Left lobe of liver (tissue), 2 donors: ENCODE data around the gene CTDP1. TPM values are rescaled to one million over a fixed set of nuclear protein-coding genes. Genes with fewer than 3 reads are reported as not detected.

Experiments
- ATAC-seq: fragments of 200-7000 bp; cut with Tn5 transposase; one replicate; pipeline ENCODE4 v1.9.1; 2020; ENCODE audit warnings: mild to moderate bottlenecking, moderate library complexity
- DNase-seq: peaks from one replicate; pipeline ENCODE4 v3.0.0-alpha.2; 2020; ENCODE audit warnings: low spot score
- total RNA-seq: library from RNA; stranded (reverse); gene quantifications from one replicate; pipeline ENCODE4 v1.2.1, GENCODE V29; 2021
- donor health status: DM: no; HTN: no; CAD: no; lungs with moderate emphysema.
- donor health status: DM: no; HTN: yes; CAD: no.

Gene CTDP1
- total RNA-seq, 1 donor from 2014 or later = 10.1 TPM

DNA sequence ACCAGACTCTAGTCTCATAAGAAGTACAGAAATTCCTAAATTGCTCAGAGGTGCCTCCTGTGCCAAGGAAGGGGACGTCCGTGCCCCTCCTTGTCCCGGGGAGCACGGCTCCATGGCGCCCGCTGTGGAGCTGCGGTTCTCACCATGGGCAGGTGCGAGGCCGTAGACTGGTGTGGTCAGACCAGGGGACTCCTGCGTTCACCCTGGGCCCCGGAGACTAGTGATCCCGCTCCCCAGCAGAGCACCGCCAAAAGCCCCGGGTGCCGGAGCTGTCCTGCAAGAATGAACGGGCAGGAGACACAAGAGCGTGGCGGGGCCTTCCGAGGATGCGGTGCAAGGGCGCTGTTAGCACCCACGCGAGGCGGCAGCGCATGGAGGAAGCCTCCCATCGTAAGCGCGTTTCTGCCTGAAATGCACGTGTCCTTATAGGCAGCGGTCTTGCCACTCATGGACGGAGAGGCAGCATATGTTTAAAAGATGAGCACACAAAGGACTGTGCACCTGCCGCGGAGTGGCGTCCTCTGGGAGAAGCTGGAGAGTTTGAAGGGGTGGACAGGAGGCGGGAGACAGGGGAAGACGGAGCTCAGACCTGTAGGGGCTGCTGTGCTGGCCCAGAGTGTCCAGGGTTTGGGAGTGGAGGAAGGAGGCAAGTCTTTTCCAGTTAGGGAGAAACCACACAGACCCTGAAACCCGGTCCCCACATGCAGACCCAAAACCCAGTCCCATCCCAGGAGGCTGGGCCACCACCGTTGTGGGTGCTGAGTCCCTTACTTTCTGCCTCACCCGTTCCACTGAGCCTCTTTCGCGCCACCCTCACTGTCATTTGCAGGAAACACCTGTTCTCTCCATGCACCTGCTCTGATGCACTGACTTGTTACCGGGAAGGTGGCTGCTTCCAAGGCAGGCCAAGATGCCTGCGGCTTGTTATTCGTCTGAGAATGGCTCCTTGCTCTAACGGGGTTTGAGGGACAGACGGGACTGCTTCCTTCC, 110.6 kb downstream of the CTDP1 start:
- no peak for ATAC-seq
- no peak for DNase-seq

DNA sequence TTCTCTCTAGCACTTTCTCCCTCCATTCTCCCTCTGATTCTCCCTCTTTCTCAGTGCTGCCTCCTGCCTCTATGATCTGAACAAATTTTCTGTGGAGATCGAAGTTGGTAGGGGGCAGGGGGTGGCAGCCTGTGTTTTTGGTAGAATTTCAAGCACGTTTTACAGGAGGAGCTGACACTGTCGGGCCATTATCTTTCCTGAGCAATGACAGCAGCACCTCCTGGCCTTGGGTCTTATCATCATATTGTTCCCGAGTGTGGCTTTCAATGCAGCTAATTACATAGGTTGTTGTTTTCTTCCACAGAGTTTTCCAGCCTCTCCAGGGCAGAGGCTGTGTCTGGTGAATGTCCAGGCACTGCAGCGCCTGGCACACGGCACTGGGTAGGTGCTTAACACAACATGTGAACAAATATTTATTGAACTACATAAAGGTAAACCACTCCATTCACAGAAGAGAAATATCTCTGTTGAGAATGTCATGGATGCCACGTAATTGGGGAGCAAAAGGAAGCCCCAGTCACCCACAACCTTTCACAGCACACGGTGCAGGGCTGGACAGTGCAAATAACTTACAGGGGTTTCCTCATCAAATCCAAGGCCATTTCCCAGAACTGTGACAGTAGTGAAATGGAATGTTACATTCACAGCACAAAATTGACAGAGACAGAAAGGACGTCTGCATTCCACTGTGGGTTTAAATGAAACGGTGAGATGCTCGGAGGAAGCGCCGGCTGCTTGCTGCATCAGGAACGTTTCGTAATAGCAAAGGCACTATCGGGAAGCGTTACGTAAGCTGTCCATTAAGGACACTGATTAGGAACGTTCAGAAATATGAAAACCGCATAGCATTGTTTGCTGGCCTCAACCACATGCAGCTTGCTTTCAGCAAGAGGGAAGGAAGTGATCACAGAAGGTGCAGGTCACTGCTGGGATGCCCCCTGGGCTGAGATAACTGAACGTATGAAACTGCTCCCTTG, 111.7 kb downstream of the CTDP1 start:
- DNase-seq (no peak), ATAC-seq (peak; percentile 58)

DNA sequence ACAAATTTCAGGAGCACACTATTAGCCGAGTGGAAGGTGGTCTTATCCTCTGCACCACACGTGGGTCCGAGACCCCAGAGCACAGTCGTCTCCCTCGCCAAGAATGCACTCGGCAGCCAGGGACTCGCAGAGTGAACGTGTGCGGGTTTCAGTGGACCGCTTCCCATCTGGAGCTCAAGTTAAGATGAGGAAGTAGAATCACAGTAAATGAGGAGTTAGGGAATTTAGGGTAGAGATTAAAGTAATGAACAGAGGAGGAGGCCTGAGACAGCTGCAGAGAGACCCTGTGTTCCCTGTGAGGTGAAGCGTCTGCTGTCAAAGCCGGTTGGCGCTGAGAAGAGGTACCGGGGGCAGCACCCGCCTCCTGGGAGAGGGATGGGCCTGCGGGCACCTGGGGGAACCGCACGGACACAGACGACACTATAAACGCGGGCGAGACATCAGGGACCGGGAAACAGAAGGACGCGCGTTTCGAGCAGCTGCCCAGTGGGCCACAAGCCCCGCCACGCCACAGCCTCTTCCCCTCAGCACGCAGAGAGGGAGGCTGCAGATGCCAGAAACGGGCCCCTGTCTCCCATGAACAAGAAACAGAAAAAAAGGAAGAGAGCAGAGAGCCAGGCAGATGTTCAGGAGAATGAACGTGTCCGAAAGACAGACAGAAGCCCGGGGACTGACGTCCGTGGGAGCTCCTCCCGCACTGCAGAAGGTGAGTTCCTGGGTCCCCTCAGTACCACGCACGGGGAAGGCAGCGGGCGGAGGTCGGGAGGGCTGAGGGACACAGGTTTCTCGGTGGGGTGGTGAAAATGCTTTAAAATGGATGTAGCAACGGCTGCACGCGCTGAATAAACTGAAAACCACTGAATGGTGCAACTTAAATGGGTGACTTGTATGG, 112.7 kb downstream of the CTDP1 start:
- no peak for DNase-seq
- no peak for ATAC-seq

DNA sequence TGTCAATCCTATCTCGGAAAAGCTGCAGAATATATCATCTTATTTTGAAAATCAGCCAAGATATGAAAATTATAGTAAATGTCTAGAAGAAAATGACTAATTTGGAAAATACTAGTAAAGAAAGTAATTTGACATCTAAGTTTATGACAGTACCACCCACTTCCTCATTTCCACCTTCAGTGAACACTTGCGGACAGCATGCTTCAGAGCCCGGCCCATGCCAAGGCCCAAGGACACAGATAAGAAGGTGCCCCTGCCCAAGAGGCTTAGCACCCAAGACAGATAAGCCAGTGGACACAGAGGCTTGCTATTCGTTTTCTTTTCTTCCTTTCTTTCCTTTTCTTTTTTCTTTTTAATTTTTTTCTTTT, 113.4 kb downstream of the CTDP1 start:
- DNase-seq (no peak), ATAC-seq (no peak)

DNA sequence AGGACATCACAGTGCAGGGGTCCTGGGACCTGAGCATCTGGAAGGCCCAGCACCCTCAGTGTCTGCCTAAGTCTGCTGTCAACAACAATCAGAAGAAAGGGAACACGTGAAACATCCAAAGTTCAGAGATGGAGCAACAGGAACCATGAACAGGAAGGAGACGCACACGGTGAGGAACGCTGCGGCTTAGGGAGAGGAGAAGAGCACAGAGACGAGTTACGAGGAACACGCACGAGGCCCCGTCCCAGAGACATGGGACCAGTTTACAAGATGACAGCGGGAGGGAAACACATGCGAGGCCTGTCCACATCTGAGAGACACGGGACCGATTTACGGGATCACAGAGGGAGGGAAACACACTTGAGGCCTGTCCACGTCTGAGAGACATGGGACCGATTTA, 115.2 kb downstream of the CTDP1 start:
- ATAC-seq (no peak), DNase-seq (no peak)

DNA sequence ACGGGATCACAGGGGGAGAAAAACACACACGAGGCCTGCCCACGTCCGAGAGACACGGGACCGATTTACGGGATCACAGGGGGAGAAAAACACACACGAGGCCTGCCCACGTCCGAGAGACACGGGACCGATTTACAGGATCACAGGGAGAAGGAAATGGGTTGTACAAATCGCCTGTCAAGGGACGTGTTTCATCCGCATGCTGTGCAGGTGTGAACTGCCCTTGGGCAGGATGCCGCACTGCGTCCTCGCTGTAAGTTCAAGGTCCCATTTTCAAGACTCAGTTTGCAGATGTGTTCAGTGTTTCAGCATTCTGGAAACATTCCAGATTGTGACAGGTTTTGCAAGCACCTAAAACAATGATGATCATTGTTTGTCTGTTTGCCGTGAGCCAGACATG, 115.8 kb downstream of the CTDP1 start:
- DNase-seq (no peak), ATAC-seq (no peak)

DNA sequence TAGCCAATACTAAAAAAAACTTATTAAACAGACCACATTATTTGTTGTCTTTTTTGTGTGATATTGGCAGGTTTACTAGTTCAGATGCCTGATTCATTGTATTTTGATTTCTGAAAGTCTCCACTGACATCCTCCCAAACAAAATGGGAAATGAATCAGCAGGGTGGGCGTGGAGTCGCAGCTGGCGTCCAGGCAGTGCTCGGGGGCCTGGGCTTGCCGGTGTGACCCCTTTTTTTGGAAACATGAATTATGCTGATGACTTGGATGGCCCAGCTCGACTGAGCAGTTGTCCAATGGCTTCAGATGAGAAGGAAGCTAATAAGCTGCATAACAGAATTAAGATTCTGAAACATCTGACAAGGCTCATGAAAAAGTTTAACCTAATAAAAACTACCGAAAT, 116.4 kb downstream of the CTDP1 start:
- DNase-seq = no peak
- ATAC-seq = no peak

DNA sequence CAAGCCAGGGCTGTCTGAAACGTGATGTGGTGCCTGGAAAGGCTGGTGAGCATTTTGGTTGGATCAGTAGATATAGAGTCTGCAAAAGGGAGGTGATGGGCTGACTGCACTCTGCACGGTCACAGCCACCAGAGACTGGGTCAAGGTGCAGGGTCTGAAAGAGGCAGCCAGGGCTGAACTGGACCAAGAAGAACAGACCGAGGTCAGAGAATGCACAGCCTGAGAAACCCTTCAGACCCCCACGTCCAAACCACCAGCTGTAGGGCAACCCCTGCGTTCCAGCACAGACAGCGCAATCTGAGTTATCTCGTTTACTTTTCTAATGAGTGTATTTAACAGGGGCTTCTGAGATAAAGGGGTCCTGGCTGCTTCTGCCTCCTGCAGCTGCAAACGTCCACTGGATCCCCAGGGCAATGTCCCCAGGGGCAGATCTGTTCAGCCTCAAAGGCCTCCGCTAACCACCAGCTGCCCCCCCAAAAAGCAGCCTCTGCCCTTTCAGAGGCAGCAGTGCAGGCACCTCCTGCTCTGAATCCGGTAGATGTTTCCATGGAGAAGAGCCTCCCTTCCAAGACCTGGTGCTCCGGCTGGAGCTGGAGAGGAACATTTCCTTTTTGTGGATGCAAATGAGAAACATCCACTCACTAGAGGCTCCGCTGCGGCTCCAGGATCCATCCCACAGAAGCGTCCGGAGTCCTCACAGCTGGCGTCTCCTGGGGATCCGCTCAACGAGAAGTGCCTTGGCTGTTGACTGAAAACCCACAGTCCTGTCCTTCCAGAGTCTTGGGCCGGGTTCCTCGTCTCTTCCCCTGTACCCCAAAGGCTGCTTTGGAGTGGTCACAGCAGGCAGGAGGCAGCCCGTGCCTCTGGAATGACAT, 117.2 kb downstream of the CTDP1 start:
- DNase-seq (no peak), ATAC-seq (no peak)

DNA sequence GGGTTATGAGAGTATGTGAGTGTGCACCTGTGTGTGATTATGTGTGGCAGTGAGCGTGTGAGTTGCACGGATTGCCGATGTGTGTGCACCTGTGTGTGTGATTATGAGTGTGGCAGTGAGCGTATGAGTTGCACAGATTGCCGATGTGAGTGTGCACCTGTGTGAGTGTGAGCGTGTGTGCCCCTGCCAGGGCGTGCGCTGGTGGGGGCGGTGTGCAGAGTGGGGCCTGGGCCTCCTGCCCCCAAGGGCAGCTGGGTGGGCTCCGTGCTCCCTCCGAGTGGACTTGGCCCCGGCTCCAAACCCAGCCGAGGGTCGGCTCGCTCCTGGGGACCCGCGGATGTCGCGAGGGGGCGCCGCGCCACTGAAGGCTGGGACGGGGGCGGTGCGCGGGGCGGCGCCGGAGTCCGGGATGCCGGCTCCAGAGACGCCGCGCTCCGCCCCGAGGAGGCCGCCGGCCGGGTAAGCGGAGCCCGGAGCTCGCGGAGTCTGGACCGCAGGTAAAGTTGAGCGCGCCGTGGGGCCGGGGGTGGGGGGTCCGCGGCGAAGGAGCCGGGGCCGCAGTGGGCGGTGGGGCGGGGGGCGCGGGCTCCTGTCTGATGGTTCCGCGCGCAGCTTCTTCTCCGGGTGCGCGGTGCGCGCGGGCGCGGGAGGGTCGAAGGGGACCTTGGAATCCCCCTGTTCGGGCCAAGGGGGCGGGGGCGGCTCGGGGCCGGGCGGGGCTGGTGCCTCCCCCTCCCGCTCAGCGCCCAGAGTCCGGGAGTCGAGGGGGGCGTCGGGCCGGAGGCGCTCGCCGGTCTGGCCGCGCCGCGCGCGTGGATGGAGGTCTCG, 118.1 kb downstream of the CTDP1 start, which contains the start of gene KCNG2:
Gene KCNG2, plus strand, starts transcription at position 421 of the 828 bp plus-strand sequence. CDS start 65,730 bp downstream, outside the sequence.
- no peak for DNase-seq

DNA sequence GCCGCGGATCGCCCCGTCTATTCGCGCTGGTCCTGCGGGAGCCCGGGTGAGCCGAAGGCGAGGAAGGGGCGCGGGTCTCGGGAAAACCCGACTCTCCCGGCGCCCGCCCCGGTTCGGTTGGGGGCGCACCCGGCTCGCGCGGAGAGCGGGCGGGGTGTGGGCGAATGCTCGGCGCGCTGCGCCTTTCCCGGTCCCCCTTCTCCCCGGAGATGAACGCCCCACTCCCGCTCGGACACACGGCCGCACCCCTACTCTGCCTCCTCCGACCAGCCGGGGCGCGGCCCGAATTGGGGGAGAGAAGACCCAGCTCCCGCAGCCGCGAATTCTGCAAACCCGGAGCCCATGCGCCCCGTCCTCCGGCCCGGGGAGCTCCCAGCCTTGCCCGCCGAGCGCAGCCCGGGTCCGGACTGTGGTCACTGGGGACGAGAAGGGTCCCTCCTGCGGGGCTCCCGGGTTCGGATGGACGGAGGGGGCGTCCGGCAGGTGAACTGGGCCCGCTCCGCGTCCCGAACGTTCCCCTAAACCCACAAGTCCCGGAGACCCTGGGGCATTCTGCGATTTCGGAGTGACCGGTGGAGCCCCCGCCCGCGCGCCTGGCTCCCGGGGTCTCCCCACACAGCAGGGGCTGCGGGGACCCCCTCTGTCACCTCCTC, 118.9 kb downstream of the CTDP1 start:
- ATAC-seq = no peak
- no peak for DNase-seq

More for the DNA sequence above, 118.1 kb downstream of the CTDP1 start, which contains the start of gene KCNG2:
- ATAC-seq = no peak

DNA sequence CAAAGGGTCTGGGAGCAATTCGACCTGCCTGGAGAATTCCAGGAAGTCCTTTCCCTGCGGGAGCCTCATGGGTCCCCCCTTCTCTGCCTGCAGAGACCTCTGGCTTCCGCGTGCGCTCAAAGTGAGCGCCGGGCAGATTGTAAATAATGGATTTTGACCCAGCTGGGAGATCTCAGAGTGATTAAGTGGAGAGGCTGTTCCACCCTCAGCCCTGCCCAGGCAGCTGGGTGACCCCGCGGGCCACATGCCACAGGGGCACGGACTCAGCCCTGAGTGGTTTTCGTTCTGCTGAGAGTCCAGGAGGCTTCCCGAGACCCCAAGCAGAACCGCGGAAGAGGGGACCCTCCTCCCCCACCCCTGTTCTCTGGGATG, 119.4 kb downstream of the CTDP1 start:
- DNase-seq (no peak), ATAC-seq (no peak)

DNA sequence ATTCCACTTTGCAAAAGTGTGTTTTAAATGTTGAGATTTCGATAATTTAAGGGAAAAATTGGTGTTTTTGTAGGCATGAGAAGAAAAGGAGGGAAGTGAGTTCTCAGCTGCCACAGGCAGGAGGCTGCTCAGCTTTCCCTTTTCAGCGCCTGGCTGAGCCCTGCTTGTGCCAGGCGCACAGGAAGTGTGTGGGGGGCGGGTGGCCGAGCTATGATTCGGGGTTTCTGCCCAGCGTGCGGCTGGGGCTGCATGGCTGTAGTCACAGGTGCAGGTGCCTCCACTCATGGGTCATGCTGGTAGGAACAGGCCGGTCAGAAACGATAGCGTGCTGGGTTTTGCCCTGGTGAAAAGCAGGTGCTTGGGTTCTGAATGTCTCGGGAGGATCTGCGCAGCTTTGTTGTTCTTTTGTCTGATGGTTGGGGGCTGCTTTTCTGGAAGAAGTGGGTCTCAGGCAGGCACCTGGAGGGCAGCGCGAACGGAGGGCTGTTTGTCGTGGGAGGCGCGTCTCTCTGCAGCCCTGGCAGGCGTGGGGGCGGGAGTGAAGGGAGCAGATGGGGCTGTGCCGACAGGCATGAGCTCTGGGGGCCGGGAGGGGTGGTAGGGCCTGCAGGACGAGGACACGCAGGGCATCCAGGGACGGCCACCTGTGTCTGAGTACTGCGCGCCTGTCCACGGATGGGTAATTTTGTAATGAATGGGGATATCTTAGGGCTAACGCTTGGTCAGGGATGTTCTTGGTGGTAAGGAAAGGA, 120.2 kb downstream of the CTDP1 start:
- ATAC-seq (no peak), DNase-seq (no peak)

DNA sequence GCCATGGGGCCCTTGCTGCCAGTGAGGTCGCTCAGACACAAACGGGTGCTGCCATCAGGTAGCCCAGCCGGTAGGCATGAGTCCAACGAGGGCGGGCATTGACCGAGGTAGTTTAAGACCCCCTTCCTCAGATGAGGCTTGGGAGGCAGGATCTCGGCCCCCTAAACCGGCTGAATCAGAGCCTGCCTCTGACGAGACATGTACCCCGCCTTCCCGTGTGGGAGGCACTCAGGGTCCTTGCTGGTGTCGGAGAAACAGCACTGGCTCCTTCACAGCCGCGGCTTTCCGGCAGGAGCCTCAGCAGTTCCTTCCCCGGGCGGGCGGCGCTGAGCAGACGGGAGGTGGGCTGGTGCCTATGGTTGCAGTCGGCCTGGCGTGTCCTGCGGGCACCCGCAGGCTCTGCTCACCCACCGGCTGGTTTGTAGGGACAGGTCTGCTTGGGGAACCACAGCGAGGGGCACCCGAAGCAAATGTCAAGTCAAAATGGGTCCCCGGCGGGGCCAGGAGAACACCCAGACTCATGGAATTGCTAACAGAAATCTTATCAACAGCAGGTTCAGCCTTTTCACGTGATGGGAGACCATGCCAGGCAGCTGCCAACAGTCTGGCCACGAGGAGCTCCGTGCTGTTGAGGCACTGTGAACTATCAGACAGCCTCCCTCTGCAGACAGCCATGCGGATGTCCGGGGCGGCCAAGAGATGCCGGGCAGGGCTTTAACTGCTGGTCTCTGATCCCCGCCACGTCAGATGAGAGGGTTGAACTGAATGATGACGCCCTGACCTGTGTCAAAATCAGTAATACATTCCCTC, 121.0 kb downstream of the CTDP1 start:
- DNase-seq = no peak
- ATAC-seq = no peak

DNA sequence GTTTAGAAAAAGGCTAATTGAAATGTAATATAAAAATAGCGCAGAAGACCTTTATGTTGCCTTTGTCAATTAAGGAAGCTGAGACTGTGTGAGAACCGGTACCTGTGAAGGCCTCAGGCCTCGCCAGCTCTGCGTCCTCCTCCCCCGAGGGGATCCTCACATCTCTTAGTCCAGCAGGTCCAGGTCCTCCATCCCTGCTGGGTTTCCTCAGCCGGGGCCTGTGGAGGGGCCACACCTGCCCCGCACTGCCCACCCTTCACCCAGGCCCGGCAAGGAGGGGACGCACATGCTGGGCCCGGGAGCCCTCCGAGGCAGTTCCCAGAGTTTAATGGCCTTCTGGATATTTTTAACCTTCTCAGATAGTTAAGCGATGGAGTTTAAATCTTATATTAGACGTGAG, 121.6 kb downstream of the CTDP1 start:
- no peak for ATAC-seq
- no peak for DNase-seq

DNA sequence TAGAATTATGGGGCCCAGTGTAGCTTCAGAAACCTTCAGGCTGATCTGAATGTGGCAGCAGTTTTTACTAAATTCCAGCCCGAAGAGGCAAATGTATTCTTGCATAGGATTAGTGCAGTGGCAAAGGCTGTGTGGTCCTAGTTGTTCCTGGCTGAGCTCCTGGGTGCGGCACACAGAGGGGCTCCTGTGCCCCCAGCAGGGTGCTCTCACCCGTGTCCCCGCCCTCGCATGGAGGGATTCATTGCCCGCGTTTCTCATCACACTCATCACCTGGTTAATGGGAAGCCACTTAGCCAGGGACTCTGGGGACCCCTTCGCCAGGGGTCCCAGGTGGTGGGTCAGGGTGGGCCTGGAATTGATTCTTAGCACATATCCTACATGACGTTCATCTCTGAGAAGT, 122.0 kb downstream of the CTDP1 start:
- no peak for DNase-seq

DNA sequence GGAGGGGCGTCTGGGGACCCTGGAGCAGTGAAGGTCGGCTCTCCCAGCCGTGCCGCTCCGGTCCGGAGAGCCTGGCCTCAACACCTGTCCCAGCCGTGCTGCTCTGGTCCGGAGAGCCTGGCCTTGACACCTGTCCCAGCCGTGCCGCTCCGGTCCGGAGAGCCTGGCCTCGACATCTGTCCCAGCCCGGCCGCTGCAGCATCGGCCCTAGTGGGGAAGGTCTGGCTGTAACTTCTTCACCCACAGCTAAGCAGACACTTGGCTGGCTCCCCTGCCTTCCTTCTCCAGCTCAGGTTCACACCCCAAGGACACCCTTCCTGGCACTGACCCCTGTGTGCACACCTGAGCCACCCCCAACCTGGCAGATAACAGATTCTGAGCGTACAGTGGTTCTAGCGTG, 122.7 kb downstream of the CTDP1 start:
- ATAC-seq = no peak
- DNase-seq = no peak

More for the DNA sequence above, 122.0 kb downstream of the CTDP1 start:
- ATAC-seq = no peak
